GM13977 (cell line): ENCODE measurements around the gene RTN1.

ENCODE experiments used
- DNase-seq: peaks from one replicate; pipeline ENCODE4 v3.0.0; 2012; ENCODE audit warnings: low spot score
- CTCF ChIP-seq: IDR thresholded peaks from 2 replicates; pipeline ENCODE4 v1.5.1; 2012; ENCODE audit warnings: mild to moderate bottlenecking, control low read depth; ENCODE audit not compliant: insufficient read depth; ENCODE audit errors: extremely low read depth, missing control alignments
- in situ Hi-C: fragments of 300-500 bp; cut with MboI; formaldehyde crosslinking; loops from one replicate; pipeline ENCODE4 v1.12.0; 2022; ENCODE audit warnings: low sequenced_read_pairs, low pct_unique_long_range_greater_than_20kb, mixed read lengths, inconsistent platforms; ENCODE audit not compliant: unreplicated experiment

The RTN1 gene

GRCh38 chr14:59882957-59883356 is 12.4 kb upstream of the RTN1 start:
- DNase-seq = no peak
- in situ Hi-C loops = loop anchor here (25.0 kb wide), 1 partner anchor 246 kb away; no protein-coding TSS in a partner anchor
- TF ChIP-seq CTCF = no peak

GRCh38 chr14:59871166-59871495 is 555 bp upstream of the RTN1 start:
- TF ChIP-seq CTCF = no peak
- no peak for DNase-seq
- in situ Hi-C loops = no loop called here

GRCh38 chr14:59869381-59870255 is 958 bp downstream of the RTN1 start:
- in situ Hi-C loops = no loop called here
- DNase-seq = no peak

GRCh38 chr14:59868021-59868420 is 2.6 kb downstream of the RTN1 start:
- no peak for TF ChIP-seq CTCF
- in situ Hi-C loops = no loop called here
- no peak for DNase-seq

More at GRCh38 chr14:59869381-59870255, 958 bp downstream of the RTN1 start:
- TF ChIP-seq CTCF = no peak

GRCh38 chr14:59863806-59864525 is 6.6 kb downstream of the RTN1 start:
- no peak for TF ChIP-seq CTCF
- DNase-seq = no peak
- in situ Hi-C loops = no loop called here

GRCh38 chr14:59857328-59857727 is 13.2 kb downstream of the RTN1 start:
- no peak for DNase-seq
- TF ChIP-seq CTCF = no peak
- in situ Hi-C loops = no loop called here
